Uterus (tissue), 4 donors: ENCODE results near the gene SASH1. TPM values are rescaled to one million over a fixed set of nuclear protein-coding genes. Genes with fewer than 3 reads are reported as not detected.

Experiments
- DNase-seq, 2 donors: peaks; one replicate each; pipeline ENCODE4 v3.0.0-alpha.2; 2019 to 2020
- H3K27ac ChIP-seq, 2 donors: fragments of 200-600 bp; sonication (generic); 1 replicate in 1 of 2; 2 replicates in 1 of 2; pipeline ENCODE4 v1.5.1; 2016 to 2018
- H3K27me3 ChIP-seq, 2 donors: fragments of 200-600 bp; sonication (generic); one replicate each; pipeline ENCODE4 v1.5.1; 2018 to 2019; ENCODE audit warnings: control low read depth in 1 of 2
- H3K36me3 ChIP-seq, 2 donors: fragments of 200-600 bp; sonication (generic); one replicate each; pipeline ENCODE4 v1.5.1; 2019; ENCODE audit warnings: control low read depth in 1 of 2
- H3K4me1 ChIP-seq, 2 donors: fragments of 200-600 bp; sonication (generic); one replicate each; pipeline ENCODE4 v1.5.1; 2018 to 2019; ENCODE audit warnings: control low read depth in 1 of 2
- H3K4me3 ChIP-seq, 2 donors: fragments of 200-600 bp; sonication (generic); 1 replicate in 1 of 2; 2 replicates in 1 of 2; pipeline ENCODE4 v1.5.1; 2018 to 2019; ENCODE audit warnings: mild to moderate bottlenecking in 1 of 2
- H3K9me3 ChIP-seq, 2 donors: fragments of 200-600 bp; sonication (generic); one replicate each; pipeline ENCODE4 v1.5.1; 2019; ENCODE audit warnings: control low read depth in 1 of 2
- CTCF ChIP-seq, 4 experiments: fragments of 200-600 bp in 2 of 4; fragments of 450-650 bp in 2 of 4; sonication (generic) in 2 of 4; IDR thresholded peaks; one replicate each; pipeline ENCODE4 v1.5.1; 2016 to 2019; ENCODE audit warnings: antibody characterized with exemption in 4 of 4, mild to moderate bottlenecking in 2 of 4, moderate library complexity in 1 of 4
- POLR2A ChIP-seq, 2 donors: fragments of 450-650 bp; IDR thresholded peaks; one replicate each; pipeline ENCODE4 v1.6.1; 2016; ENCODE audit warnings: antibody characterized with exemption in 2 of 2, mild to moderate bottlenecking in 1 of 2, moderate library complexity in 1 of 2
- intact Hi-C: fragments of 100-400 bp; cut with DNase I; formaldehyde crosslinking; loops from one replicate; pipeline ENCODE4 v1.15.1; 2023; ENCODE audit warnings: low total_unique reads
- total RNA-seq, 4 donors: library from RNA; depleted of rRNA in 3 of 4; stranded (reverse); fragments of >200 nt in 3 of 4; gene quantifications; one replicate each; pipeline versions ENCODE4 v1.1.0 to v1.2.4, GENCODE V29; 2014 to 2023
- donor health status: DM: yes; HTN: yes; CAD: no.

Gene SASH1
- total RNA-seq, 4 donors from 2014 or later = 31.2 to 79.9 (median 54.3) TPM

GRCh38 chr6:148367411-148368024 is 24.9 kb downstream of the SASH1 start:
- Histone ChIP-seq H3K9me3 (no peaks in the 10 kb centered on the region), H3K27me3 (no peaks in the 10 kb centered on the region), H3K4me1 (no peaks in the 10 kb centered on the region), H3K27ac (peak overlapping the region; percentile 51 to 78), H3K4me3 (no peak overlapping the region), H3K36me3 (no peaks in the 10 kb centered on the region)
- TF ChIP-seq CTCF (IDR thresholded peaks at IDR 0.05) (no peak), POLR2A (IDR thresholded peaks at IDR 0.05) (no peak)
- intact Hi-C loops = no loop called here
- DNase-seq = peak; percentile 21 to 70

GRCh38 chr6:148370176-148370575 is 27.5 kb downstream of the SASH1 start:
- Histone ChIP-seq H3K27ac (peak overlapping the region in 1 of 2 donors; percentile 34), H3K36me3 (no peaks in the 10 kb centered on the region), H3K4me3 (no peak overlapping the region), H3K9me3 (no peaks in the 10 kb centered on the region), H3K4me1 (no peaks in the 10 kb centered on the region), H3K27me3 (no peaks in the 10 kb centered on the region)
- no peak for DNase-seq
- TF ChIP-seq CTCF (IDR thresholded peaks at IDR 0.05) = no peak
- no peak for TF ChIP-seq POLR2A (IDR thresholded peaks at IDR 0.05)
- intact Hi-C loops = no loop called here

- H3K27ac ChIP-seq = no peak overlapping the region
- intact Hi-C loops = no loop called here
These were observed 31.6 kb downstream of the SASH1 start for GRCh38 chr6:148374040-148374774.

GRCh38 chr6:148375401-148375800 is 32.8 kb downstream of the SASH1 start:
- no peak overlapping the region for H3K4me3 ChIP-seq
- no peak overlapping the region for H3K27ac ChIP-seq
- H3K9me3 ChIP-seq = no peaks in the 10 kb centered on the region
- H3K27me3 ChIP-seq = no peaks in the 10 kb centered on the region
- TF ChIP-seq POLR2A (IDR thresholded peaks at IDR 0.05) = no peak
- no peak for TF ChIP-seq CTCF (IDR thresholded peaks at IDR 0.05)
- no peak for DNase-seq
- H3K36me3 ChIP-seq = no peaks in the 10 kb centered on the region
- intact Hi-C loops = no loop called here
- no peaks in the 10 kb centered on the region for H3K4me1 ChIP-seq

More at GRCh38 chr6:148374040-148374774, 31.6 kb downstream of the SASH1 start:
- no peaks in the 10 kb centered on the region for H3K36me3 ChIP-seq
- H3K4me1 ChIP-seq = no peaks in the 10 kb centered on the region
- H3K9me3 ChIP-seq = no peaks in the 10 kb centered on the region
- no peak for DNase-seq
- TF ChIP-seq CTCF (IDR thresholded peaks at IDR 0.05) = no peak
- no peak for TF ChIP-seq POLR2A (IDR thresholded peaks at IDR 0.05)
- no peaks in the 10 kb centered on the region for H3K27me3 ChIP-seq
- H3K4me3 ChIP-seq = no peak overlapping the region

- Histone ChIP-seq H3K4me1 (no peaks in the 10 kb centered on the region), H3K27ac (no peak overlapping the region), H3K4me3 (no peak overlapping the region), H3K9me3 (no peaks in the 10 kb centered on the region), H3K27me3 (no peaks in the 10 kb centered on the region), H3K36me3 (no peaks in the 10 kb centered on the region)
- intact Hi-C loops = no loop called here
- no peak for DNase-seq
- TF ChIP-seq POLR2A (IDR thresholded peaks at IDR 0.05) (no peak), CTCF (IDR thresholded peaks at IDR 0.05) (no peak)
These were observed 36.8 kb downstream of the SASH1 start for GRCh38 chr6:148379481-148379880.
